GM21423 (cell line): ENCODE results near the gene ZNHIT2.

Source experiments
- ATAC-seq: cut with Tn5 transposase; IDR thresholded peaks from one replicate; pipeline ENCODE4 v1.9.1; 2021; ENCODE audit warnings: mild to moderate bottlenecking, moderate library complexity; ENCODE audit not compliant: unreplicated experiment

ZNHIT2 gene

GRCh38 chr11:65134952-65135632 is 17.6 kb upstream of the ZNHIT2 start:
- peak; percentile 60 for ATAC-seq

DNA sequence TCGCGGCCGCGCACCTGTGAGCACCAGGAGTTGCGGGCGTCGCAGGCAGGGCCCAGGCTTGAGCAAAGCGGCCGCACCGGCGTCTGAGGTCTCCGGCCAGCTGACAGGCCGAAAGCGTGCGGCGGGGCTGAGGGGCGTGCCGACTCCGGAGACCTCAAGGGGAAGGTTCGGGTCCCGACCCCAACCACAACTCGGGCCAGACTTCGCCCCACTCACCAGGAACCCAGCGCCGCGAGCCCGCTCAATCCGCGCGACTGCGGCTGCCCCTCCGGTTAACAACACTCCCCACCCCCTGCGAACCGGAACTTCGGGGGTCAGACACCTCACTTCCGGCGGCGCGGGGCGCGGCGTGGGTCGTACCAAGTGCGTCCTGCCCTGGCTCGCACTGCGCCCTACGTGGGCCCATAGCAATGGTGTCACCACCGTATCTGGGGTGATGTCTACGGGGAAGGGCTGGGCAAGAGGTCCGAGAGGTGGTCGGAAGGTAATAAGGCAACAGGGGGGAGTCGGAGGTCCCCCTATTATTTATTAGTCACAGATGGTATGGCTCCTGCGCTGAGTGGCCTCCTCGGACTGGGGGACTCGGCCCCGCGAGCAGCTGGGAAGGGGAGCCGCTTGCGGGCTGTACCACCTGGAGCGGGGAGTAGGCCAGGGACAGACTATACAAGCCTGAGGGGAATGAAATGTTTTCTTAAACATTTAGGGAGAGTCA is 16.9 kb upstream of the ZNHIT2 start, which contains the start of gene SYVN1:
Gene SYVN1, minus strand, starts transcription at position 280 of the 712 bp plus-strand sequence. CDS start 918 bp downstream, outside the sequence.
- peak; percentile 51 for ATAC-seq

GRCh38 chr11:65133724-65134123 is 16.2 kb upstream of the ZNHIT2 start:
- ATAC-seq: no peak

DNA sequence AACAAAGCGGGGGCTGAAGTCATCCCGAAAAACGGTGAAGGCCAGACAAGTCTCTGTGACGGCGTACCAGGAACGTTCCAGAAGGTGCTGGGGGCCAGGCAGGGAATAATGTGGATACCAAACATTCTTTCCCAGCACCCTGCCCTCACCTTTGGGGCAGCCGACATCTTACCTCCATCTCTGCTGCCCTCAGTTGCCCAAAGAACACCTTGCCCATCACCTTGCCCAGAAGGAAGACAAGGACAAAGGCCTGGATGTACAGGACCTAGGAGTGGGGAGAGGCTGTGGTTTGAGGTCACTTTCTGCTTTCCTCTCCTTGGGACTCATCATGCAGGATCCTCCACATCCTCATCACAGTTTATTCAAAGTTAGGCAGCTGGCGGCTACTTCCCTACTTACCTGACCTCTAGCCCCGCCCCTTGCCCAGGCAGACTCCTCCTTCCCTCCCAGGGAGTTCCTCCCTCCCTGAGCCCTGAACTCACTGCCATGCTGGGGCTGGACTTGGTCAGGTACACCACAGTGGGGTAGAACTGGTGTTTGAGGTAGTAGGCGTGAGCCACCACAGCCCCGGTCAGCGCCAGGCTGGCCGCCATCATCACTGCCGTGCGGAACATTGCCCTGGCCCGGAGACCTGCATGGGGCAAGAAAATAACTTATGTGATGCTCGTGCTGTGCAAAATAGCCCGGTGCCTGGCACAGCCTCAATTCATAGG is 15.6 kb upstream of the ZNHIT2 start:
- no peak for ATAC-seq

- ATAC-seq: peak; percentile 30
These were observed 14.9 kb upstream of the ZNHIT2 start for GRCh38 chr11:65132238-65132987.

DNA sequence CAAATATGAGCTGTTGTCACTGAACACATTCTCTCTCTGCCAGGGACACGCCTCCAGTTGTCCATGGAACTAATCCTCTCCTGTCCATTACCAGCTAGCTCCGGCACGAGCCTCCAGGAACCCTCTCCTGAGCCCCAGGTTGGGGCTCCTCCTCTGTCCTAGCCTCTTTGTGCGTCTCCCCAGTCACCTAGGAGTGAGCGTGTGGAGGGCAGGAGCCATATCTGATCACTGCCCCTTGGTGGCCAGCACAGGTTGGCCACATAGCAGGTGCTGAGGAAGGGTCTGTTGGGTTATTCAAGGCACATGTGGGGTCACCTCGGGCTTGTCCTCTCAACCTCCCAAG is 14.4 kb upstream of the ZNHIT2 start:
- ATAC-seq: no peak

DNA sequence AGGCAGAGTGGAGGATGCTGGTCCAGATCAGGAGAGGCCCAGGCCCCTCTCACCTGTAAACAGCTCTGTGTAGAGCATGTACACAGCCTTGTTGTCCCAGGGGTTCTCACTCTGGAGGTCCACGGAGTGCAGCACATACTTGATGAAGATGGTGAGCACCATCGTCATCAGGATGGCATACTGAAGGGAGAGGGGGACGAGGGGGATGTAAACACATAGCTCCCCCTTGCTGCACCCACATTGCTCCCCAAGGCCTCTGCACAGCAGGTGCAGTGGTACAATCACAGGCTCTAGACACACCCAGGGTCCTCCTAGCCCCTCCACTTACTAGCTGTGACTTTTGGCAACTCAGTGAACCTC is 13.9 kb upstream of the ZNHIT2 start:
- no peak for ATAC-seq

- ATAC-seq: no peak
These were observed 13.3 kb upstream of the ZNHIT2 start for GRCh38 chr11:65130631-65131416.

- ATAC-seq: no peak
These were observed 12.3 kb upstream of the ZNHIT2 start for GRCh38 chr11:65129649-65130441.

DNA sequence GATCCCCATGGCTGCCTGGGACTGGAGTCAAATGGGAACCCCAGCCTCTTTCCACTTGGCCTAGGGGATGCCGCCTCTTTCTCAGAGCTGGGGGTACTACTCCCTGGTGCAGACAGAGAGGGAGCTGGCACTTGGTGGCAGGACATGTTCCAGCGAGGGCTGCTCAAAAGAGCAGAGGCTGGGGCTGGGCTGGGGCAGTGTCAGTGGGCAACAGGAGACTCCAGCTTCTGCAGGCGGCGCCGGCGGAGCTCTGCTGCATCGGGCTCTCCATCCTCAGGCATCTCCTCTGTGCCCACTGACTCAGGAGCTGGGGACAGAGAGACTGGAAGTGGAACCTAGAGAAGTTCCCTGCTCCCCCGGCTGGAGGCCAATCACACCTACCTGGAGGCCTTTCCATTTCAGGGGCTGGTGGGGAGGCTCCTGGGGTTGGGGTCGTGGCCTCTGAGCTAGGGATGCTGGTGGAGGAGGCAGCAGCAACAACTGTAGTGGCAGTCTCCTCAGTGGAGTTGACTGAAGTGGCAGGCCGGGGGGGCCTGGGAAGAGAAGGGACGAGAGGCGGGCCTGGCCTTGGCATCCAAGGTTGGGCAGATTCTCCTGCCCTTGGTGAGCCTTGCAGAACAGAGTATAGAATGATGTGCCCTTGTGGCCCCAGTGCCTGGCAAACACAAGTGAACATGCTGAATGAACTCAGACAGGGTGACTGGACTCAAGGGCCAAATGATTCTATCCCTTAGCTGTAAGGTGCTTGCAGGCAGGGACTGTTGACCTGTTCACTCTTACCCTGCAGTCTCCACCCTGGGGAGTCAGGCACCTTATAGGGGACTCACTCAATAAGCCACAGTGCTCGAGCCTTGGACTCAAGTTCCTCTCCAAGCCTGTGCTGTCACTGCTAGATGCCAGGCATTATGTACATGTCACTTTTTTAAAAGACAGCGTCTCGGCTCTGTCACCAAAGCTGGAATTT is 11.0 kb upstream of the ZNHIT2 start:
- no peak for ATAC-seq

DNA sequence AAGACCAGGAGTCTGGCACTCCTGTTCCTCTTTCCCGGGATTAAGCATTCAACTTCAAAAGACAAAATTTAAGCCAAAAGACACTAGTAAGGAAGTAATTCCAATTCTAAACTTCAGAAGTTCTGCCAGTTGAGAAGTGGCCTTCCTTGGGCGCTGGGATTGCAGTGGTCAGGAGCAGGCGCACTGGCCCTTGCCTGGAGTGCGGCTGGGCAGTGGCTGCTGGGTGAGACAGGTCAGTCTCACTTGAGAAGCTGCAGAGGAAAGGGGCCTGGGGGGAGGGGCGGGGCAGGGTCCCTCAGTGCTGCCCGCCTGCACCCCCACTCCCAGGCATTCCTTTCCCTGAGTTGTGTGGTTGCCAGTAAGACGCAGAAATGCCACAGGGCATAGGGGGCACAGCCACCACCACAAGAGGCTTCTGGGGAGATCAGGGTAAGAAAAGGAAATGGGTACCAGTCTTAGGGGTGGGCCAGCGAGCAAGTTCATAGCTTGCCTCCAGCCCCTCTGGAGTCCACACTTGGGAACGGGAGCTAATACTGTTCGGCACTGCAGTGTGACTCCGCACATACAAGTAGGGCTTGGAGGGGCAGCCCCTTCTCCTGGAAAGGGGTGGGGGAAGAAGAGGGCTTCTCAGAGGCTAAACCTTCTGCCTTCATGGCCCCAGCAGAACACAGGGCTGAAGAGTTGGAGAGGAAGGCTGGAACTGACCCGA is 10.1 kb upstream of the ZNHIT2 start:
- no peak for ATAC-seq

- no peak for ATAC-seq
These were observed 9.2 kb upstream of the ZNHIT2 start for GRCh38 chr11:65126624-65127274.

GRCh38 chr11:65125197-65126056 is 7.9 kb upstream of the ZNHIT2 start:
- ATAC-seq: no peak

GRCh38 chr11:65124480-65125196 is 7.1 kb upstream of the ZNHIT2 start:
- ATAC-seq: no peak

DNA sequence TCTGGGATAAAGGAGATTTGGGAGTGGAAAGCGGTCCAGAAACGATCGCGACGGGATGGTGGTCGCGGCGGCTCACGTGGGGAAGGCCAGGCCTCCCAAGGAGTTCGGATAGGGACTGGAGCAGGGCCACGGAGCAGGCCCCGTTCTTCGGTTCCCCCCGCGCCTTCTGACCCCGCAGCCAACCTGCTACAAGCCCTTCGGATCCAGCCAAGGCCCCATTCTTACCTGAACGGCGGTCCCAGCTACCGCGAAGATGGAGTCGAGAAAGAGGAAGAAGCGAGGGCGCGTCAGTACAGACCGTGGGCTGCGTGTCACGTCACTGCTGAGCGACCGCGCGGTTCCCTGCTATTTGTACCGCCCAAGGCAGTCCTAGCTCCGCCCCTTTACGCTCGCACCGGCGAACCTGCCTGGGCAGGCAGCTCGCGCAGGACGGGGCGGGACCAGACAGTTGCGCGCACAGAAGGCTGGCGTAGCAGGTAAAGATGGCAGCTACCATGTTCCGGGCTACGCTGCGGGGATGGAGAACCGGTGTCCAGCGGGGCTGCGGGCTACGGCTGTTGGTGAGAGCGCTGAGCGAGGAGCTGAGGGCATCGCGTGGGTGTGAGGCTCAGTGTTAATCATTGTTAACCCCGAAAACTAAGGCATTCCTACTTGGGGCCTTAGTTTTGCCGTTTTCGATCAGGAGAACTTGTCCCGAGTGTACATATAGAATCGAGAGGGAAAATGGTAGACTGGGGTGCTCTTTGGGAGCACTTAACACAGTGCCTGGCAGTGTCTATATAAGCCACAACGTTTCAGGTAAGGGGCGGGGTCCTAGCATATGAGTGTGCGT is 4.6 kb upstream of the ZNHIT2 start, which contains the start of the genes FAU and MRPL49:
Gene FAU, minus strand, starts transcription at position 270 of the 832 bp plus-strand sequence. CDS start 321 bp downstream, outside the sequence.
Gene MRPL49, plus strand, starts transcription at position 457 of the 832 bp plus-strand sequence. Its CDS starts 26 bp downstream, at position 483.
- peak; percentile 65 for ATAC-seq
